GM19193 (cell line): Measurements from ENCODE around the gene RBM6.

Source experiments
- POLR2A ChIP-seq: IDR thresholded peaks from 4 replicates; pipeline ENCODE4 v1.6.1; 2011; ENCODE audit not compliant: insufficient read depth, insufficient read length; ENCODE audit errors: extremely low read depth

RBM6 gene

DNA sequence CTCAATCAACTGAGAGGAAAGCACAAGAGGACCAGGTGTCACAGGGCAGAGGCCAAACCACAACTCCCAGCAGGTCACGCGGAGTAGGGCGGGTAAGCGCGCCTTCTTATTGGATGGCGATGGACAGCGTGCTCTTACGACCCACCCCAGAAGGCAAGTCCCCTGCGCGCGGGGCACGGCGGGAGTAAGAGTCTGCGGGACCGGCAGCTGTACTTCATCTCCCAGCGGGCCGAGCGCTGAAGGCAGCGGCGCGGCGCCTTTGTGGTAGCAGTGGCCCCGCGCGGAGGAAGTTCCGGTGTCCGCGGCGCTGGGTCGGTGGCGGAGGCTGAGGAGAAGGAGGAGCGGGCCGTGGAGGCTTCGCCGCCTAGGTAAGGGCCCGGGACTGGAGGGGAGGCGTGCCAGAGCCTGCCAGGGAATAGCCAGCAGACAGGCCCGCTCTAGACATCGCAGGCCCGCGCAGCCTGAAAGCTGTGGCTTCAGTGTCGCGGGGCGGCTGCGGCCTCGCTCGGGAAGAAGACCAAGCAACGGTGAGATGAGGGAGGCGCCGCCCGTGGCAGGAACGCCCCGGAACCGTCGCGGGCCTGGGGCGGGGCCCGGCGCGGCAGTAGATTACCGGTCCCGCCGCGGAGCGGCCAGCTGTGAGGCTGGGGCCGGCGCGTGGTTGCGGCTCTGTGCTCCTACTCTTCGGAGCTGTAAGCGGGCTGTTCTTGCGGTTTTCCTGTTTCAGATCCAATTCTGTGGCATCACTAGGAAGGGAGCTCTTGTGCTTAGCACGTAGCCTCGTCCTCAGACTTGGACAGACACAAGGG, at the start of gene RBM6:
Gene RBM6, plus strand, starts transcription at position 293 of the 809 bp plus-strand sequence. CDS start 22,492 bp downstream, outside the sequence.
- TF ChIP-seq POLR2A: peak; percentile 96

- TF ChIP-seq POLR2A: no peak
Measured at GRCh38 chr3:49895791-49896190, 44.2 kb upstream of the RBM6 start.

- no peak for TF ChIP-seq POLR2A
Measured at GRCh38 chr3:49896345-49896744, 43.6 kb upstream of the RBM6 start.

DNA sequence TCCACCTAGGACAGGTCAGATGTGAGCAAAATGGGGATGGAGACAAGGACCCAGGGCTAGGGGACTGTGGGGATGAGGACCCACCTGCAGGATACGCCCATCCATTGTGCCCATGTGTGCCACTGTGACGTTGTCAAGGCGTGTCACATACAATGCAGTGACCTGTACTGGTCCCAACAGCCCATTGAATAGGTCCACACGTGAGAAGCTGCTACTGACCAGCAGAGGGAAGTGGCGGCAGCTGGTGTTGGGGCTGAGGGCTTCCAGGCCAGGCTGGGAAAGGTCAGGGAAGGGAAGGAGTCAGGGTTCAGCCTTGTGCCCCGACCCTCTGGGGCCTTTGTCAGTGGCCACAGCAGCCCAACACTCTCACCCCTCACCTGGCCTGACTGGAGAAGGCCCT, 41.0 kb upstream of the RBM6 start:
- TF ChIP-seq POLR2A: no peak

GRCh38 chr3:49899815-49900214, 40.1 kb upstream of the RBM6 start:
- no peak for TF ChIP-seq POLR2A

DNA sequence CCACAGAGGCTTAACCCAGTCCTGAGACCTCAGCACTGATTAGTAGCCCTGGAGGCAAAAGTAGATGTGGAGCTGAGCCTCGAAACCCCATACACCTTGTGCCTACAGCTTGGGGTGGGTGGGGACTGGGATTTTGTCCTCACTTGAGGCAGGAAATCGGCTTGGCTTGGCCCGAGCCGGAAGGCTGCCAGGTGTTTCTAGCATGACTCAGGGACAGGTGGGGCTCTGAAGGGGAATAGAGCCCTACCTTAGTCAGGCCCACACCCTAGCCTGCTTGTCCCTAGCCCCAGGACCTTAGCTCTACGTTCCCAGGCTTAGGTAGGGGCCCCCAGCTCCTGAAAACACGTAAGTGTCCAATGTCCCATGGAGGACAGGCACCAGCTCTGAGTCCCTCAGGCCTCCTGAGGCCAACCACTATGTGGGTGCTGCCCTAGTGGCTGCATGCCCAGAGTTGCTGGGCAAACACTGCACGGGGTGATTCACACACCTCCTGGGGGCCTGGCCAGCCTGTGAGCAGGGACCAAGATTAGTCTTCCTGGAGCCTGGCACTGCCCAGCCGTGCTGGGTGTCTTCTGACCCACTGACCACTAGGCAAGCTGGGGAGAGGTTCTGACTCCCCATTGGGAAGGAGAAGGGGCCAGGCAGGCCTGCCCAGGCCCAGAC, 39.3 kb upstream of the RBM6 start:
- TF ChIP-seq POLR2A: no peak

DNA sequence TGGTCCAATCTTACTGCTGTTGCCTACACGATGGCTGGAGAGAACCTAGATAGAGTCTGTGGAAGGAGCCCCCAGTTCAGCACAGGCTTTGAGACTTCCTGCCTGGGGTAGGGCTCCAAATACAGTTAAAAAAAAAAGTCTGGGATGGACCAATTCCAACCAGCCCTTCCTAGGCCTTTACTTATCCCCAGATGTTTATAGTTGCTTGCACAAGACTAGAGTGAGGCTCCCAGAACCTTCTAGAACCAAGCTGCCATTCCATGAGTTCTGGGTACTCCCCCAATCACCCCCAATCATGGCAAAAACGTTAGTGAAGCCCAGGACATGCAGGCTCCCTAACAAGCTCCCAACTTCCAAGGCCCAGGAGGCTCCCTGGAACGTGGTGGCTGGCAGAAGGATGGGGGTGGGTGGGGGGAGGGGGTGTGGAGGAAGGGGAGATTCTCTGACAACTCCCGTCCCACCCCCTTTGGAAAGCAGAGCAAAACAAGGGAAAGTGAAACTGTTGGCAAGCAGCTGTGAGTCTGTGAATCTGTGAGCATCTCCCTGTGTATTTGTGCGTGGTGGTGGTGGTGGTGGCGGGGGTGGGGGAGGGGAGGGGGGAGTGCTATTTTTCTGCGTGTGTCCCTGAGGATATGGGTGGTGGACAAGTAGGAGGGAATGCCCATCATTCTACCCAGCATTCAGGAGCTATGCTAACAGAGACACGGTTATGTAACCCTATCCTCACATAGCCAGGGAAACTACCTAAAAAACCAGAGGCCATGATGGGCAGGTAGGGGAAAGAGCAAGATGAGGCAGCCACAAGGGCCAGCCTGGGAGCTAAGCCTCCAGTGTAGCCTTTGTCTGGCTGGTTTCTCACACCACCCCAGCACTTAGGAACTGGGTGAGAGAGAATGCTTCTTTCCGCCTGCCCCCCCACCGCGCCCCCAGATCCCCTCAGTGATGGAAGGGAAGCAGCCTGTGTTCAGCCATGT, 38.3 kb upstream of the RBM6 start:
- TF ChIP-seq POLR2A: no peak

DNA sequence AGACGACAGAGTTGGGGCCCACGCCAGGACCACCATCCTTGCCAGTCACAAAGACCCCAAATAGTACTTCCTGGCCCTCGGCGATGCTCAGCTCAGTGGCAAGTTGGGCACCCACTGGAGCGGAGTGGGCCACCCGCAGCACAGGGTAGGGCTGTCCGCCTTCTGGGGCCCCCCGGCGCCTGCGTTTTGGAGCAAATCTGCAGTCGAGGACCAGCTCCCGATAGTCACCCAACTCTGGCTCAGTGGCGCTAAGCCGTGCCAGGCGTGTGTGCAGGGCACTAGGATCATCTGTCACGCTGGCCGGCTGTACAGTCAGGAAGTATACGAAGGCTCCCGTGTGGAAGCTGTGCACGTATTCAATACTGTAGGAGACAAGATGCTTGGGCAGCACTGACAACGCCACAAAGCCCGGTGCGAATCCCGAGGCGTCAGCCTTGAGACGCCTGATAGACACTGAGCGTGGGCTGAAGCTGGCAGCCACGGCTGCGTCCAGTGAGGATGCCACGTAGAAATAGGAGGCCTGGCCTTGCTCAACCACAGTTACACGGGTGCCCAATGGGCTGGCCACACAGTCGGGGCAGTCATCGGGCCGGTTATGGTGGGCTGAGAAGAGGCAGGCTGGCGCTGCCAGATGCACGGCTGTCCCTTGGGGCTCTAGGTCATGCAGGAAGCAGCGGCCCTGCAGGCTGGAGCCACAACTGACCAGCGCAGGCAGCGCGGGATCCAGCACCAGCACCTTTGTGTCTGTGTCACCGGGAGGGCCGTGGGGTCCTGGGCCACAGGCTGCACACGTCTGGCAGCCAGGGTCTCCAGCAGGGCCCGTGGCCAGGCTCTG, 37.2 kb upstream of the RBM6 start:
- TF ChIP-seq POLR2A: no peak

GRCh38 chr3:49903451-49904424, 36.2 kb upstream of the RBM6 start, which contains the start of gene MST1R:
MST1R (minus strand) TSS chr3:49903873; CDS start chr3:49903609, 264 bp downstream.
- peak; percentile 43 for TF ChIP-seq POLR2A

- TF ChIP-seq POLR2A: no peak
Measured at GRCh38 chr3:49906073-49906743, 33.7 kb upstream of the RBM6 start.

DNA sequence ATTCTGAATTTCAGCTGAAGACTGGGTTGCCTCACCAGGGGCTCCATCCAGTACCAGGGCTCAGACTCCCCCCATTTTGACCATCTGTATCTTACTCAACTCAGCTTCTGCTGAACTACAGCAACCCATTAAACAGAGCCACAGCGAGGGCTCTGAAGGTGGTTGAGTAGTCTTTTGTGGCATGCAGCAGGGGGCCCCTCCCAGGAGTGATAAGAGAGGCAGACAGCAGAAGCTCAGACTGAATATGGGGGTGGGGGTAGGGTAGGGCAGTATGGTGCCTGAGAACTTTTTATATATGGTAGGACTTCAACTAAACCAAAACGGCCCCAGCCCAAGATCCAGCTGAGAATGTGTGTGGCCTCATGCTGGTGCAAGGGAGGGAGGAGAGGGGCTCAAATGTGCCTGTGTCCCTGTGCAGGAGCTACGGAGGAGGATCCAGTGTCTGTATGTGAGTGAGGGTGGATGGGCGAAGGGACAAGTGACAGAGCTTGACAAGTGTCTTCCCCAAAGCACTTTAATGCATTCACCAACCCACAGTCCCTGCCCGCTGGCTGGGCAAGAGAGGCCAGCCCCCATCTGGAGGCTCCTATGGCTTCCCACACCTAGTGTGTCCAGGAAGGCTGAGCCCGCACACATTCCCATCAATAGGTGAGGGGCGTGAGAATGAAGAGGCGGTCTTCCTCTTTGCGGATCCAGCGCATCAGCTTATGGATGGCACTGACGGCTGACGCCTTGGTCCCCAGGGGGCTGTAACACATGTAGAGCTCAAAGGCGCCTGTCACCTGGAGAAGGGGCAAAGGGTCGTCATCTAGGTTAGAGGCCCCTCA, 31.4 kb upstream of the RBM6 start:
- no peak for TF ChIP-seq POLR2A
